Uterus (tissue), 4 donors: ENCODE data around the gene BEND6. TPM values are rescaled to one million over a fixed set of nuclear protein-coding genes. Genes with fewer than 3 reads are reported as not detected.
"Not testable (repeated sequence)": the region's sequence is repeated elsewhere in the genome, so short reads cannot be mapped to it uniquely, and the experiment has no call there.

Source experiments
- DNase-seq, 2 donors: peaks; one replicate each; pipeline ENCODE4 v3.0.0-alpha.2; 2019 to 2020
- H3K27ac ChIP-seq, 2 donors: fragments of 200-600 bp; sonication (generic); 1 replicate in 1 of 2; 2 replicates in 1 of 2; pipeline ENCODE4 v1.5.1; 2016 to 2018
- H3K27me3 ChIP-seq, 2 donors: fragments of 200-600 bp; sonication (generic); one replicate each; pipeline ENCODE4 v1.5.1; 2018 to 2019; ENCODE audit warnings: control low read depth in 1 of 2
- H3K36me3 ChIP-seq, 2 donors: fragments of 200-600 bp; sonication (generic); one replicate each; pipeline ENCODE4 v1.5.1; 2019; ENCODE audit warnings: control low read depth in 1 of 2
- H3K4me1 ChIP-seq, 2 donors: fragments of 200-600 bp; sonication (generic); one replicate each; pipeline ENCODE4 v1.5.1; 2018 to 2019; ENCODE audit warnings: control low read depth in 1 of 2
- H3K4me3 ChIP-seq, 2 donors: fragments of 200-600 bp; sonication (generic); 1 replicate in 1 of 2; 2 replicates in 1 of 2; pipeline ENCODE4 v1.5.1; 2018 to 2019; ENCODE audit warnings: mild to moderate bottlenecking in 1 of 2
- H3K9me3 ChIP-seq, 2 donors: fragments of 200-600 bp; sonication (generic); one replicate each; pipeline ENCODE4 v1.5.1; 2019; ENCODE audit warnings: control low read depth in 1 of 2
- CTCF ChIP-seq, 4 experiments: fragments of 200-600 bp in 2 of 4; fragments of 450-650 bp in 2 of 4; sonication (generic) in 2 of 4; IDR thresholded peaks; one replicate each; pipeline ENCODE4 v1.5.1; 2016 to 2019; ENCODE audit warnings: antibody characterized with exemption in 4 of 4, mild to moderate bottlenecking in 2 of 4, moderate library complexity in 1 of 4
- POLR2A ChIP-seq, 2 donors: fragments of 450-650 bp; IDR thresholded peaks; one replicate each; pipeline ENCODE4 v1.6.1; 2016; ENCODE audit warnings: antibody characterized with exemption in 2 of 2, mild to moderate bottlenecking in 1 of 2, moderate library complexity in 1 of 2
- intact Hi-C: fragments of 100-400 bp; cut with DNase I; formaldehyde crosslinking; loops from one replicate; pipeline ENCODE4 v1.15.1; 2023; ENCODE audit warnings: low total_unique reads
- total RNA-seq, 4 donors: library from RNA; depleted of rRNA in 3 of 4; stranded (reverse); fragments of >200 nt in 3 of 4; gene quantifications; one replicate each; pipeline versions ENCODE4 v1.1.0 to v1.2.4, GENCODE V29; 2014 to 2023
- donor health status: DM: yes; HTN: yes; CAD: no.

Gene BEND6
- total RNA-seq, 4 donors from 2014 or later: 3.8 to 10.2 (median 4.5) TPM

- H3K27me3 ChIP-seq: no peaks in the 10 kb centered on the region
- TF ChIP-seq POLR2A (IDR thresholded peaks at IDR 0.05) (no peak), CTCF (IDR thresholded peaks at IDR 0.05) (no peak)
- H3K36me3 ChIP-seq: no peaks in the 10 kb centered on the region
- no peak for DNase-seq
- H3K27ac ChIP-seq: no peak overlapping the region
- no peaks in the 10 kb centered on the region for H3K4me1 ChIP-seq
- intact Hi-C loops: no loop called here
- H3K9me3 ChIP-seq: no peaks in the 10 kb centered on the region
- H3K4me3 ChIP-seq: no peak overlapping the region
Measured at GRCh38 chr6:56996401-56996800, 41.5 kb downstream of the BEND6 start.

GRCh38 chr6:56999049-56999448 is 44.1 kb downstream of the BEND6 start:
- no peak for DNase-seq
- Histone ChIP-seq H3K9me3 (no peaks in the 10 kb centered on the region), H3K4me1 (no peaks in the 10 kb centered on the region), H3K27me3 (no peaks in the 10 kb centered on the region), H3K27ac (no peak overlapping the region), H3K36me3 (no peaks in the 10 kb centered on the region), H3K4me3 (no peak overlapping the region)
- TF ChIP-seq POLR2A (IDR thresholded peaks at IDR 0.05): no peak
- TF ChIP-seq CTCF (IDR thresholded peaks at IDR 0.05): no peak
- intact Hi-C loops: no loop called here

GRCh38 chr6:56999748-57000147 is 44.8 kb downstream of the BEND6 start:
- DNase-seq, H3K27ac ChIP-seq, H3K4me3 ChIP-seq, intact Hi-C loops, H3K27me3 ChIP-seq, H3K36me3 ChIP-seq, H3K4me1 ChIP-seq, H3K9me3 ChIP-seq: not testable (repeated sequence)

GRCh38 chr6:57002197-57002596 is 47.3 kb downstream of the BEND6 start:
- Histone ChIP-seq H3K36me3 (no peaks in the 10 kb centered on the region), H3K27me3 (no peaks in the 10 kb centered on the region), H3K4me1 (no peaks in the 10 kb centered on the region), H3K4me3 (no peak overlapping the region), H3K27ac (no peak overlapping the region), H3K9me3 (no peaks in the 10 kb centered on the region)
- intact Hi-C loops: no loop called here
- no peak for TF ChIP-seq POLR2A (IDR thresholded peaks at IDR 0.05)
- TF ChIP-seq CTCF (IDR thresholded peaks at IDR 0.05): no peak
- DNase-seq: no peak

GRCh38 chr6:57004292-57004691 is 49.4 kb downstream of the BEND6 start:
- no peak for DNase-seq
- TF ChIP-seq POLR2A (IDR thresholded peaks at IDR 0.05): no peak
- TF ChIP-seq CTCF (IDR thresholded peaks at IDR 0.05): no peak
- Histone ChIP-seq H3K36me3 (no peaks in the 10 kb centered on the region), H3K9me3 (no peaks in the 10 kb centered on the region), H3K4me3 (no peak overlapping the region), H3K27me3 (no peaks in the 10 kb centered on the region), H3K27ac (no peak overlapping the region), H3K4me1 (no peaks in the 10 kb centered on the region)
- intact Hi-C loops: no loop called here

GRCh38 chr6:57006101-57006500 is 51.2 kb downstream of the BEND6 start:
- Histone ChIP-seq H3K9me3 (no peaks in the 10 kb centered on the region), H3K36me3 (no peaks in the 10 kb centered on the region), H3K27me3 (no peaks in the 10 kb centered on the region), H3K4me1 (no peaks in the 10 kb centered on the region), H3K27ac (no peak overlapping the region), H3K4me3 (no peak overlapping the region)
- intact Hi-C loops: no loop called here
- TF ChIP-seq POLR2A (IDR thresholded peaks at IDR 0.05) (no peak), CTCF (IDR thresholded peaks at IDR 0.05) (no peak)
- DNase-seq: no peak

GRCh38 chr6:57008069-57008468 is 53.2 kb downstream of the BEND6 start:
- H3K4me3 ChIP-seq, H3K27me3 ChIP-seq, H3K4me1 ChIP-seq, H3K9me3 ChIP-seq, intact Hi-C loops, DNase-seq, H3K27ac ChIP-seq, H3K36me3 ChIP-seq: not testable (repeated sequence)
